SU-DHL-6 (cell line): ENCODE data around the gene PEX16.

Experiments used
- H2AFZ ChIP-seq: fragments of 200-600 bp; sonication (generic); 2 replicates; pipeline ENCODE4 v1.6.1; 2014; ENCODE audit warnings: low read depth, mild to moderate bottlenecking, moderate library complexity, mixed read lengths, antibody characterized with exemption, low read length; ENCODE audit not compliant: severe bottlenecking
- H3F3A ChIP-seq: fragments of 200-600 bp; shearing (Covaris generic); 2 replicates; pipeline ENCODE4 v1.6.0; 2016; ENCODE audit warnings: antibody characterized with exemption, mild to moderate bottlenecking; ENCODE audit not compliant: insufficient read depth
- H3K27ac ChIP-seq: fragments of 200-600 bp; sonication (generic); 2 replicates; pipeline ENCODE4 v1.5.1; 2016; ENCODE audit warnings: low read depth, mild to moderate bottlenecking, low read length, moderate library complexity, mixed read lengths
- H3K27me3 ChIP-seq: fragments of 200-600 bp; sonication (generic), shearing (Covaris generic); 2 replicates; pipeline ENCODE4 v1.6.0; 2014; ENCODE audit warnings: mild to moderate bottlenecking, low read length
- H3K36me3 ChIP-seq: fragments of 200-600 bp; sonication (generic); 2 replicates; pipeline ENCODE4 v1.6.1; 2014; ENCODE audit warnings: mild to moderate bottlenecking, low read length, mixed read lengths
- H3K4me2 ChIP-seq: fragments of 300-600, 200-600 bp; shearing (Covaris generic), sonication (generic); 2 replicates; pipeline ENCODE4 v1.6.0; 2014; ENCODE audit warnings: low read length, low read depth, mild to moderate bottlenecking; ENCODE audit not compliant: poor library complexity, severe bottlenecking
- H3K4me3 ChIP-seq: fragments of 200-600 bp; sonication (generic); 2 replicates; pipeline ENCODE4 v1.5.1; 2014; ENCODE audit warnings: antibody characterized with exemption, low read length, mild to moderate bottlenecking, mixed read lengths; ENCODE audit not compliant: insufficient read depth, poor library complexity, severe bottlenecking
- H3K79me2 ChIP-seq: fragments of 200-600 bp; sonication (generic); 2 replicates; pipeline ENCODE4 v1.6.1; 2014; ENCODE audit warnings: mild to moderate bottlenecking, low read length, moderate library complexity; ENCODE audit not compliant: insufficient read depth
- H3K9ac ChIP-seq: fragments of 200-600 bp; sonication (generic); 2 replicates; pipeline ENCODE4 v1.7.0; 2014; ENCODE audit warnings: mild to moderate bottlenecking, low read length
- H3K9me2 ChIP-seq: fragments of 200-600 bp; sonication (generic); replicated peaks from 2 replicates; pipeline ENCODE4 v1.6.1; 2014; ENCODE audit warnings: low read length; ENCODE audit not compliant: insufficient read depth
- H3K9me3 ChIP-seq: fragments of 200-600 bp; sonication (generic); 2 replicates; pipeline ENCODE4 v1.6.1; 2014; ENCODE audit warnings: low read length, mixed read lengths; ENCODE audit not compliant: insufficient read depth
- H4K20me1 ChIP-seq: fragments of 200-600 bp; sonication (generic); 2 replicates; pipeline ENCODE4 v1.6.1; 2014; ENCODE audit warnings: low read depth, mild to moderate bottlenecking, antibody characterized with exemption, low read length, moderate library complexity, mixed read lengths
- CTCF ChIP-seq: fragments of 200-600 bp; sonication (generic); IDR thresholded peaks from one replicate; pipeline ENCODE4 v1.5.1; 2017; ENCODE audit warnings: antibody characterized with exemption, mild to moderate bottlenecking, low read length, moderate library complexity; ENCODE audit not compliant: insufficient read depth, poor library complexity, severe bottlenecking
- EZH2phosphoT487 ChIP-seq: fragments of 200-600 bp; sonication (generic), shearing (Covaris generic); conservative IDR thresholded peaks from 2 replicates; pipeline ENCODE4 v1.6.1; 2018; ENCODE audit warnings: mild to moderate bottlenecking, antibody characterized with exemption, low read length, moderate library complexity, mixed read lengths

The PEX16 gene

GRCh38 chr11:45917623-45918330 lies at the start of gene PEX16:
Gene PEX16, minus strand, starts transcription at chr11:45917877. Its CDS starts 66 bp downstream, at chr11:45917811.
- Histone ChIP-seq H3K9me3 (no peaks in the 10 kb centered on the region), H3F3A (peaks cover 10% of the 10 kb centered on the region), H2AFZ (peak within 1 kb of the TSS; percentile 71), H4K20me1 (no peaks in the 10 kb centered on the region), H3K36me3 (no peaks in the 10 kb centered on the region), H3K27me3 (no peaks in the 10 kb centered on the region), H3K9ac (peak within 1 kb of the TSS; percentile 95), H3K4me3 (peak within 1 kb of the TSS; percentile 96), H3K4me2 (peak within 1 kb of the TSS; percentile 78), H3K79me2 (peaks cover 16% of the 10 kb centered on the region), H3K9me2 (no peaks in the 10 kb centered on the region), H3K27ac (peak within 1 kb of the TSS; percentile 87)
- no peak for TF ChIP-seq CTCF
- no peak for TF ChIP-seq EZH2phosphoT487

- TF ChIP-seq CTCF (peak; percentile 93), EZH2phosphoT487 (no peak)
- no peak overlapping the region for H3K4me3 ChIP-seq
- no peaks in the 10 kb centered on the region for H3K9me3 ChIP-seq
- no peak overlapping the region for H3K9ac ChIP-seq
- peak overlapping the region; percentile 56 for H2AFZ ChIP-seq
- H3K27me3 ChIP-seq = no peaks in the 10 kb centered on the region
- no peak overlapping the region for H3K4me2 ChIP-seq
- no peaks in the 10 kb centered on the region for H3K9me2 ChIP-seq
- H3K27ac ChIP-seq = no peak overlapping the region
- H3K36me3 ChIP-seq = peaks cover 5% of the 10 kb centered on the region; the same call in 1 of the 2 replicates
- H4K20me1 ChIP-seq = no peaks in the 10 kb centered on the region
- H3F3A ChIP-seq = 0 out of 2 replicates have a peak, but pooled peaks cover 4% of the 10 kb centered on the region
- H3K79me2 ChIP-seq = no peaks in the 10 kb centered on the region
Measured at GRCh38 chr11:45964911-45965389, 47.3 kb upstream of the PEX16 start.

- TF ChIP-seq CTCF = no peak
- TF ChIP-seq EZH2phosphoT487 = no peak
- Histone ChIP-seq H3K27ac (no peak overlapping the region), H3F3A (peaks cover 4% of the 10 kb centered on the region; the same call in 1 of the 2 replicates), H3K9me2 (no peaks in the 10 kb centered on the region), H3K36me3 (no peaks in the 10 kb centered on the region; the same call in 1 of the 2 replicates), H3K4me2 (no peak overlapping the region), H3K4me3 (no peak overlapping the region), H2AFZ (no peak overlapping the region), H3K9ac (no peak overlapping the region), H3K79me2 (no peaks in the 10 kb centered on the region), H3K27me3 (no peaks in the 10 kb centered on the region), H4K20me1 (no peaks in the 10 kb centered on the region), H3K9me3 (no peaks in the 10 kb centered on the region)
Measured at GRCh38 chr11:45961751-45962240, 44.1 kb upstream of the PEX16 start.
